ENCODE data around the gene SPEF2. TPM values are rescaled to one million over a fixed set of nuclear protein-coding genes. Genes with fewer than 3 reads are reported as not detected.

Gene SPEF2
- total RNA-seq, 2 experiments from 2014 or later: 14.1 to 14.6 TPM

- intact Hi-C loops (cut with DNase I, micrococcal nuclease): loop anchor here in 1 of 2 experiments (5.0 kb wide), 1 partner anchor 103 kb away; no protein-coding TSS in a partner anchor
- ChIA-PET POLR2A (no interaction called here), CTCF (interaction anchor here (1.7 to 2.2 kb wide), 2 partner anchors 22 to 103 kb away, joined by 6 to 8 read pairs; no protein-coding TSS in a partner anchor)
- H3K9me3 Mint-ChIP-seq (ENCODE audit: low read depth): no peaks in the 10 kb centered on the region
- H3K27me3 Mint-ChIP-seq: no peaks in the 10 kb centered on the region
- ATAC-seq (no peak), DNase-seq (no peak)
- H3K27ac Mint-ChIP-seq: peak overlapping the region; percentile 77
- H3K4me3 Mint-ChIP-seq: no peak overlapping the region
- peaks cover 55% of the 10 kb centered on the region for H3K4me1 Mint-ChIP-seq
- H3K36me3 Mint-ChIP-seq (ENCODE audit: low read depth): peaks cover 25% of the 10 kb centered on the region
These were observed 56.4 kb downstream of the SPEF2 start for GRCh38 chr5:35674049-35674448.

GRCh38 chr5:35675392-35675791 lies 57.7 kb downstream of the SPEF2 start:
- intact Hi-C loops (cut with DNase I, micrococcal nuclease): no loop called here

GRCh38 chr5:35677878-35678277 lies 60.2 kb downstream of the SPEF2 start:
- H3K9me3 Mint-ChIP-seq (ENCODE audit: low read depth): no peaks in the 10 kb centered on the region
- CTCF ChIA-PET: interaction anchor here (0.7 to 1.8 kb wide), 3 partner anchors 9 to 216 kb away, joined by 3 to 6 read pairs (median 4); no protein-coding TSS in a partner anchor
- H3K4me3 Mint-ChIP-seq: no peak overlapping the region
- POLR2A ChIA-PET: no interaction called here
- ATAC-seq (no peak), DNase-seq (no peak)
- no peak overlapping the region for H3K27ac Mint-ChIP-seq
- no peaks in the 10 kb centered on the region for H3K27me3 Mint-ChIP-seq
- intact Hi-C loops (cut with DNase I, micrococcal nuclease): no loop called here
- H3K4me1 Mint-ChIP-seq: peaks cover 31% of the 10 kb centered on the region
- H3K36me3 Mint-ChIP-seq (ENCODE audit: low read depth): peaks cover 18% of the 10 kb centered on the region

More at GRCh38 chr5:35675392-35675791, 57.7 kb downstream of the SPEF2 start:
- Mint-ChIP-seq H3K27me3 (no peaks in the 10 kb centered on the region), H3K4me3 (no peak overlapping the region), H3K4me1 (peaks cover 51% of the 10 kb centered on the region), H3K27ac (no peak overlapping the region), H3K9me3 (ENCODE audit: low read depth) (no peaks in the 10 kb centered on the region), H3K36me3 (ENCODE audit: low read depth) (peaks cover 18% of the 10 kb centered on the region)
- no peak for DNase-seq
- CTCF ChIA-PET: no interaction called here
- POLR2A ChIA-PET: no interaction called here
- ATAC-seq: no peak

- ChIA-PET POLR2A (no interaction called here), CTCF (interaction anchor here (0.9 to 1.3 kb wide), 2 partner anchors 13 to 46 kb away, joined by 4 read pairs; no protein-coding TSS in a partner anchor)
- no peaks in the 10 kb centered on the region for H3K27me3 Mint-ChIP-seq
- H3K27ac Mint-ChIP-seq: no peak overlapping the region
- no peak for DNase-seq
- H3K9me3 Mint-ChIP-seq (ENCODE audit: low read depth): no peaks in the 10 kb centered on the region
- H3K36me3 Mint-ChIP-seq (ENCODE audit: low read depth): peaks cover 15% of the 10 kb centered on the region
- intact Hi-C loops (cut with DNase I, micrococcal nuclease): no loop called here
- peaks cover 23% of the 10 kb centered on the region for H3K4me1 Mint-ChIP-seq
- no peak overlapping the region for H3K4me3 Mint-ChIP-seq
- ATAC-seq: no peak
These were observed 61.0 kb downstream of the SPEF2 start for GRCh38 chr5:35678661-35679060.

- Mint-ChIP-seq H3K4me1 (peaks cover 17% of the 10 kb centered on the region), H3K27ac (peak overlapping the region; percentile 11), H3K4me3 (no peak overlapping the region), H3K27me3 (no peaks in the 10 kb centered on the region), H3K36me3 (ENCODE audit: low read depth) (peaks cover 10% of the 10 kb centered on the region), H3K9me3 (ENCODE audit: low read depth) (no peaks in the 10 kb centered on the region)
- POLR2A ChIA-PET: no interaction called here
- DNase-seq (no peak), ATAC-seq (peak; percentile 33)
- intact Hi-C loops (cut with DNase I, micrococcal nuclease): no loop called here
- CTCF ChIA-PET: interaction anchor here (0.9 to 1.3 kb wide), 3 partner anchors 11 to 252 kb away, joined by 3 to 4 read pairs (median 3); no protein-coding TSS in a partner anchor
These were observed 61.7 kb downstream of the SPEF2 start for GRCh38 chr5:35679357-35679756.

- Mint-ChIP-seq H3K27ac (no peak overlapping the region), H3K36me3 (ENCODE audit: low read depth) (no peaks in the 10 kb centered on the region), H3K27me3 (no peaks in the 10 kb centered on the region), H3K9me3 (ENCODE audit: low read depth) (no peaks in the 10 kb centered on the region), H3K4me1 (peaks cover 14% of the 10 kb centered on the region), H3K4me3 (no peak overlapping the region)
- intact Hi-C loops (cut with DNase I, micrococcal nuclease): no loop called here
- ChIA-PET POLR2A (no interaction called here), CTCF (interaction anchor here (1.2 kb wide), 1 partner anchor 242 kb away, joined by 3 read pairs; no protein-coding TSS in a partner anchor)
- DNase-seq (no peak), ATAC-seq (no peak)
These were observed 64.2 kb downstream of the SPEF2 start for GRCh38 chr5:35681911-35682310.

GRCh38 chr5:35683466-35683865 lies 65.8 kb downstream of the SPEF2 start:
- ChIA-PET POLR2A (no interaction called here), CTCF (interaction anchor here (1.9 kb wide), 1 partner anchor 10 kb away, joined by 6 read pairs; no protein-coding TSS in a partner anchor)
- peaks cover 11% of the 10 kb centered on the region for H3K4me1 Mint-ChIP-seq
- no peak for DNase-seq
- no peak for ATAC-seq
- no peaks in the 10 kb centered on the region for H3K36me3 Mint-ChIP-seq (ENCODE audit: low read depth)
- intact Hi-C loops (cut with DNase I, micrococcal nuclease): no loop called here
- H3K4me3 Mint-ChIP-seq: no peak overlapping the region
- no peaks in the 10 kb centered on the region for H3K27me3 Mint-ChIP-seq
- no peak overlapping the region for H3K27ac Mint-ChIP-seq
- H3K9me3 Mint-ChIP-seq (ENCODE audit: low read depth): no peaks in the 10 kb centered on the region

- Mint-ChIP-seq H3K36me3 (ENCODE audit: low read depth) (no peaks in the 10 kb centered on the region), H3K9me3 (ENCODE audit: low read depth) (no peaks in the 10 kb centered on the region), H3K4me1 (no peaks in the 10 kb centered on the region), H3K27ac (no peak overlapping the region), H3K27me3 (no peaks in the 10 kb centered on the region), H3K4me3 (no peak overlapping the region)
- no peak for ATAC-seq
- ChIA-PET CTCF (interaction anchor here (1.9 kb wide), 1 partner anchor 12 kb away, joined by 6 read pairs; no protein-coding TSS in a partner anchor), POLR2A (no interaction called here)
- DNase-seq: no peak
- intact Hi-C loops (cut with DNase I, micrococcal nuclease): no loop called here
These were observed 67.5 kb downstream of the SPEF2 start for GRCh38 chr5:35685161-35685560.

- no peak for DNase-seq
- Mint-ChIP-seq H3K4me3 (no peak overlapping the region), H3K4me1 (no peaks in the 10 kb centered on the region), H3K9me3 (ENCODE audit: low read depth) (no peaks in the 10 kb centered on the region), H3K27ac (no peak overlapping the region), H3K36me3 (ENCODE audit: low read depth) (peaks cover 3% of the 10 kb centered on the region), H3K27me3 (no peaks in the 10 kb centered on the region)
- intact Hi-C loops (cut with DNase I, micrococcal nuclease): no loop called here
- POLR2A ChIA-PET: interaction anchor here (0.7 kb wide), 1 partner anchor 193 kb away, joined by 3 read pairs; no protein-coding TSS in a partner anchor
- CTCF ChIA-PET: interaction anchor here (0.7 to 1.9 kb wide), 4 partner anchors 11 to 241 kb away, joined by 3 to 6 read pairs (median 4); no protein-coding TSS in a partner anchor
- ATAC-seq: no peak
These were observed 70.3 kb downstream of the SPEF2 start for GRCh38 chr5:35687961-35688360.

- Mint-ChIP-seq H3K36me3 (ENCODE audit: low read depth) (peaks cover 14% of the 10 kb centered on the region), H3K4me3 (no peak overlapping the region), H3K27me3 (no peaks in the 10 kb centered on the region), H3K4me1 (peaks cover 2% of the 10 kb centered on the region), H3K9me3 (ENCODE audit: low read depth) (no peaks in the 10 kb centered on the region), H3K27ac (no peak overlapping the region)
- ChIA-PET POLR2A (no interaction called here), CTCF (interaction anchor here (0.6 to 1.6 kb wide), 2 partner anchors 214 to 231 kb away, joined by 4 to 5 read pairs; no protein-coding TSS in a partner anchor)
- ATAC-seq (no peak), DNase-seq (no peak)
- intact Hi-C loops (cut with DNase I, micrococcal nuclease): no loop called here
These were observed 76.8 kb downstream of the SPEF2 start for GRCh38 chr5:35694481-35694880.

GRCh38 chr5:35698047-35698808 lies 80.6 kb downstream of the SPEF2 start:
- no peak overlapping the region for H3K4me3 Mint-ChIP-seq
- ChIA-PET POLR2A (no interaction called here), CTCF (interaction anchor here (1.2 kb wide), 1 partner anchor 228 kb away, joined by 3 read pairs; no protein-coding TSS in a partner anchor)
- intact Hi-C loops (cut with DNase I, micrococcal nuclease): no loop called here
- H3K27ac Mint-ChIP-seq: no peak overlapping the region
- ATAC-seq (no peak), DNase-seq (no peak)
- H3K27me3 Mint-ChIP-seq: no peaks in the 10 kb centered on the region
- peaks cover 2% of the 10 kb centered on the region for H3K4me1 Mint-ChIP-seq
- peaks cover 10% of the 10 kb centered on the region for H3K36me3 Mint-ChIP-seq (ENCODE audit: low read depth)
- no peaks in the 10 kb centered on the region for H3K9me3 Mint-ChIP-seq (ENCODE audit: low read depth)

GRCh38 chr5:35707659-35708058 lies 90.0 kb downstream of the SPEF2 start:
- POLR2A ChIA-PET: no interaction called here
- DNase-seq: no peak
- ATAC-seq: peak; percentile 23

More at GRCh38 chr5:35707659-35708058, 90.0 kb downstream of the SPEF2 start:
- CTCF ChIA-PET: interaction anchor here (1.0 to 1.4 kb wide), 4 partner anchors 12 to 62 kb away, joined by 3 to 4 read pairs (median 3); no protein-coding TSS in a partner anchor
- no peak overlapping the region for H3K27ac Mint-ChIP-seq
- peaks cover 4% of the 10 kb centered on the region for H3K36me3 Mint-ChIP-seq (ENCODE audit: low read depth)
- intact Hi-C loops (cut with DNase I, micrococcal nuclease): no loop called here
- peaks cover 4% of the 10 kb centered on the region for H3K9me3 Mint-ChIP-seq (ENCODE audit: low read depth)
- no peak overlapping the region for H3K4me3 Mint-ChIP-seq
- no peaks in the 10 kb centered on the region for H3K27me3 Mint-ChIP-seq
- H3K4me1 Mint-ChIP-seq: peaks cover 19% of the 10 kb centered on the region

Data from activated CD4-positive, alpha-beta T cell treated with anti-CD3 and anti-CD28 coated beads for 36 hours (primary cell).